ENCODE results near the gene STAC2. TPM values are rescaled to one million over a fixed set of nuclear protein-coding genes. Genes with fewer than 3 reads are reported as not detected.

STAC2 gene
- total and polyA plus RNA-seq, 2 donors (not counting 1 experiment from before 2014, with no cell fraction given), result not detected

DNA sequence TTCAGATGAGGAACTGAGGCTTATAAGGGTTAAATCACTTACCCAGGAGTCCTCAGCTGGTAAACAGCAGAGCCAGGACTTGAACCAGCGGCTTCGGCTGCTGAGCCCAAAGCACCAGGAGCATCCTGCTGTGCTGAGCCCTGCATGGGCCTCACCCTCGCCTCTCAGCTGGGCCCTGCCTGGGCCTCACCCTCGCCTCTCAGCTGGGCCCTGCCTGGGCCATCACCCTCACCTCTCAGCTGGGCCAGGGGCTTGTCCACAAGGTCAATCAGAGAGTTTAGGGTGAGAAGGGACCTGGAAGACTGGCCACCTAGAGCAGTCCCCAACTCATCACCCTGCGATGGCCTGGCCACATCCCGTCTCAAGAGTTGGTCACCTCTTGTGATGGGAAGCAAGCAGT, 4.2 kb downstream of the STAC2 start:
- 96% methylated on average over 4 of the region's 6 CpGs for WGBS (ENCODE audit: insufficient coverage)
- H3K36me3 ChIP-seq (replicated peaks in 1 of 2; ENCODE audit: control extremely low read depth in 1 of 2, control insufficient read depth in 1 of 2, extremely low read depth in 1 of 2, insufficient read depth in 2 of 2, low read length in 1 of 2), result no peaks in the 10 kb centered on the region
- H3K4me3 ChIP-seq (ENCODE audit: control extremely low read depth in 1 of 5, extremely low read depth in 1 of 5, insufficient read depth in 1 of 5, low read depth in 2 of 5, low read length in 4 of 5), result no peak overlapping the region
- Mint-ChIP-seq H3K4me1 (peaks cover 13% of the 10 kb centered on the region), H3K9me3 (ENCODE audit: insufficient read depth) (no peaks in the 10 kb centered on the region), H3K4me3 (no peak overlapping the region), H3K27me3 (peaks cover 28% of the 10 kb centered on the region), H3K27ac (no peak overlapping the region)
- peaks cover 19% of the 10 kb centered on the region in 2 donors for H3K4me1 ChIP-seq (ENCODE audit: control insufficient read depth in 2 of 2, insufficient read depth in 2 of 2, low read length in 2 of 2)
- H3K9ac ChIP-seq (ENCODE audit: low read length), result no peak overlapping the region
- ChIA-PET CTCF (interaction anchor here (0.6 to 1.1 kb wide), 2 partner anchors 10 to 23 kb away, joined by 3 to 5 read pairs; no protein-coding TSS in a partner anchor), POLR2A (no interaction called here)
- H3K4me2 ChIP-seq (replicated peaks; ENCODE audit: low read depth, low read length, poor library complexity, severe bottlenecking), result no peak overlapping the region
- no peak overlapping the region for H2AFZ ChIP-seq (ENCODE audit: insufficient read depth, low read depth, low read length, poor library complexity, severe bottlenecking)
- H3K27me3 ChIP-seq (replicated peaks in 1 of 4; ENCODE audit: control extremely low read depth in 1 of 4, control insufficient read depth in 3 of 4, insufficient read depth in 4 of 4, low read length in 3 of 4), result peaks cover 0 to 28% (median 12%) of the 10 kb centered on the region in 4 experiments
- peaks cover 0 to 4% (median 0%) of the 10 kb centered on the region in 3 donors for H3K9me3 ChIP-seq (ENCODE audit: control extremely low read depth in 1 of 3, control insufficient read depth in 2 of 3, insufficient read depth in 1 of 3, low read length in 2 of 3)
- intact Hi-C loops (cut with micrococcal nuclease), result no loop called here
- TF ChIP-seq, protein P1, sequence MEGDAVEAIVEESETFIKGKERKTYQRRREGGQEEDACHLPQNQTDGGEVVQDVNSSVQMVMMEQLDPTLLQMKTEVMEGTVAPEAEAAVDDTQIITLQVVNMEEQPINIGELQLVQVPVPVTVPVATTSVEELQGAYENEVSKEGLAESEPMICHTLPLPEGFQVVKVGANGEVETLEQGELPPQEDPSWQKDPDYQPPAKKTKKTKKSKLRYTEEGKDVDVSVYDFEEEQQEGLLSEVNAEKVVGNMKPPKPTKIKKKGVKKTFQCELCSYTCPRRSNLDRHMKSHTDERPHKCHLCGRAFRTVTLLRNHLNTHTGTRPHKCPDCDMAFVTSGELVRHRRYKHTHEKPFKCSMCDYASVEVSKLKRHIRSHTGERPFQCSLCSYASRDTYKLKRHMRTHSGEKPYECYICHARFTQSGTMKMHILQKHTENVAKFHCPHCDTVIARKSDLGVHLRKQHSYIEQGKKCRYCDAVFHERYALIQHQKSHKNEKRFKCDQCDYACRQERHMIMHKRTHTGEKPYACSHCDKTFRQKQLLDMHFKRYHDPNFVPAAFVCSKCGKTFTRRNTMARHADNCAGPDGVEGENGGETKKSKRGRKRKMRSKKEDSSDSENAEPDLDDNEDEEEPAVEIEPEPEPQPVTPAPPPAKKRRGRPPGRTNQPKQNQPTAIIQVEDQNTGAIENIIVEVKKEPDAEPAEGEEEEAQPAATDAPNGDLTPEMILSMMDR (IDR thresholded peaks at IDR 0.05), result no peak
- TF ChIP-seq EZH2 (IDR thresholded peaks at IDR 0.05; ENCODE audit: borderline replicate concordance, insufficient read depth, low read depth, low read length, poor library complexity, severe bottlenecking), result no peak
- no peak for DNase-seq
- no peaks in the 10 kb centered on the region for H3K79me2 ChIP-seq (ENCODE audit: control insufficient read depth, insufficient read depth, low read length)
- no peaks in the 10 kb centered on the region for H4K20me1 ChIP-seq (ENCODE audit: control insufficient read depth, insufficient read depth, low read length, poor library complexity, severe bottlenecking)
- ATAC-seq (ENCODE audit: low read depth), result no peak
- H3K27ac ChIP-seq (ENCODE audit: low read length in 2 of 2), result no peak overlapping the region

DNA sequence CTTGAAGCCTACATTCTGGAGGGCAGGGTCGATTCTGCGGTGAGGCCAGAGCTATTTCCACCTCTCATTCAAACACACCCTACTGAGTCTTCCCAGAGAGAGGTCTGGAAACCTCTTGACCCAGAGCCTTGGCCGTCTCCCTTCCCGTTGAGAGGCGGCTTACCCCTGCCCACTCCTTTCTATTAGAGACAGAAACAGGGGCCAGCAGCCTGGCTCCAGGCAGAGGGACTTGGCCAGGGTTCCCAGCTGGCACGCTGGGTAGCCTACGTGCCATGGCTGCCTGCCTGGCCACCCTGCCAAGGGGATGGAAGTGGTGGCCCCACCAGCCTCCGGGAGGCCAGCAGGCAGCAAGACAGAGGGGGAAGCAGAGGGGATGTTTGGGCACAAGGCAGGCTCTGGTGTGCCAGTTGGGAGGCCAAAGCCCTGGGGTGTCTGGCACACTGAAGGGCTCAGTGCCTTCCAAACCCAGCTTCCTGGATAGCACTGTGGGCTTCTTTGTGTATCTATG, 6.0 kb downstream of the STAC2 start:
- no peak overlapping the region for H2AFZ ChIP-seq (ENCODE audit: insufficient read depth, low read depth, low read length, poor library complexity, severe bottlenecking)
- intact Hi-C loops (cut with micrococcal nuclease), result no loop called here
- no peak overlapping the region for H3K9ac ChIP-seq (ENCODE audit: low read length)
- H3K27me3 ChIP-seq (replicated peaks in 1 of 4; ENCODE audit: control extremely low read depth in 1 of 4, control insufficient read depth in 3 of 4, insufficient read depth in 4 of 4, low read length in 3 of 4), result peaks cover 0 to 18% (median 4%) of the 10 kb centered on the region in 4 experiments
- H3K79me2 ChIP-seq (ENCODE audit: control insufficient read depth, insufficient read depth, low read length), result no peaks in the 10 kb centered on the region
- Mint-ChIP-seq H3K4me3 (no peak overlapping the region), H3K9me3 (ENCODE audit: insufficient read depth) (no peaks in the 10 kb centered on the region), H3K27me3 (peaks cover 35% of the 10 kb centered on the region), H3K4me1 (peaks cover 5% of the 10 kb centered on the region), H3K27ac (no peak overlapping the region)
- POLR2A ChIA-PET, result no interaction called here
- peaks cover 2 to 3% of the 10 kb centered on the region in 2 donors for H3K4me1 ChIP-seq (ENCODE audit: control insufficient read depth in 2 of 2, insufficient read depth in 2 of 2, low read length in 2 of 2)
- H3K27ac ChIP-seq (ENCODE audit: low read length in 2 of 2), result no peak overlapping the region
- no peaks in the 10 kb centered on the region for H3K36me3 ChIP-seq (replicated peaks in 1 of 2; ENCODE audit: control extremely low read depth in 1 of 2, control insufficient read depth in 1 of 2, extremely low read depth in 1 of 2, insufficient read depth in 2 of 2, low read length in 1 of 2)
- ATAC-seq (ENCODE audit: low read depth) (no peak), DNase-seq (no peak)
- H3K4me2 ChIP-seq (replicated peaks; ENCODE audit: low read depth, low read length, poor library complexity, severe bottlenecking), result no peak overlapping the region
- TF ChIP-seq EZH2 (IDR thresholded peaks at IDR 0.05; ENCODE audit: borderline replicate concordance, insufficient read depth, low read depth, low read length, poor library complexity, severe bottlenecking), result no peak
- TF ChIP-seq, protein P1 (IDR thresholded peaks at IDR 0.05), result no peak
- H3K9me3 ChIP-seq (ENCODE audit: control extremely low read depth in 1 of 3, control insufficient read depth in 2 of 3, insufficient read depth in 1 of 3, low read length in 2 of 3), result no peaks in the 10 kb centered on the region
- WGBS (ENCODE audit: insufficient coverage), result 82% methylated on average over 8 of the region's 8 CpGs
- CTCF ChIA-PET, result no interaction called here
- no peaks in the 10 kb centered on the region for H4K20me1 ChIP-seq (ENCODE audit: control insufficient read depth, insufficient read depth, low read length, poor library complexity, severe bottlenecking)
- H3K4me3 ChIP-seq (ENCODE audit: control extremely low read depth in 1 of 5, extremely low read depth in 1 of 5, insufficient read depth in 1 of 5, low read depth in 2 of 5, low read length in 4 of 5), result no peak overlapping the region
